ENCODE data around the gene PRDM16.
"Not testable (repeated sequence)": the region's sequence is repeated elsewhere in the genome, so short reads cannot be mapped to it uniquely, and the experiment has no call there.

The PRDM16 gene

DNA sequence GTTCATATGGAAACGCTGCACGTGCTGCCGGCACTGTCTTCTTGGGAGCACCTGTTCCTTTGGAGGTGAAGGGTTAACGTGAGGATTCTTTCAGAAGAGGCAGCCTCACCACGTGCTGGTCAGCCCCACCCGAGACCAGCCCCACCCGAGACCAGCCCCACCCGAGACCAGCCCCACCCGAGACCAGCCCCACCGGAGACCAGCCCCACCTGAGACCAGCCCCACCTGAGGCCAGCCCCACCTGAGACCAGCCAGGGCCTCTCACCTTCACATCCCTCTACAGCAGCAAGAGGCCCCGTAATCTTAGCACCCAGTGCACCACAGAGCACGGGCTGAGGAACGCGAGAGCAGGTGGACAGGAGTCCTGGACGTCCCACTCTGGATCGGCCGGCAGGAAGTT lies 18.0 kb downstream of the PRDM16 start:
- Histone ChIP-seq H3K9me3 (ENCODE audit: insufficient read depth, low read length, severe bottlenecking) (no peaks in the 10 kb centered on the region), H3K4me3 (ENCODE audit: low read depth in 1 of 2, low read length in 2 of 2) (no peak overlapping the region), H2AFZ (ENCODE audit: low read depth, low read length) (no peak overlapping the region), H3K27ac (ENCODE audit: low read length) (no peak overlapping the region), H4K20me1 (ENCODE audit: insufficient read depth, low read length) (peaks cover 4% of the 10 kb centered on the region; the same call in 1 of the 2 replicates), H3K4me2 (ENCODE audit: insufficient read depth, low read length) (no peak overlapping the region), H3K36me3 (ENCODE audit: insufficient read depth, low read length) (no peaks in the 10 kb centered on the region), H3K79me2 (ENCODE audit: insufficient read depth, low read length) (no peaks in the 10 kb centered on the region), H3K9ac (ENCODE audit: low read depth, low read length) (no peak overlapping the region), H3K27me3 (ENCODE audit: insufficient read depth, low read length, poor library complexity) (no peaks in the 10 kb centered on the region), H3K4me1 (ENCODE audit: insufficient read depth, low read length) (no peaks in the 10 kb centered on the region)
- ATAC-seq (ENCODE audit: insufficient read depth, low read depth) (no peak), DNase-seq (no peak)
- TF ChIP-seq, protein P1, sequence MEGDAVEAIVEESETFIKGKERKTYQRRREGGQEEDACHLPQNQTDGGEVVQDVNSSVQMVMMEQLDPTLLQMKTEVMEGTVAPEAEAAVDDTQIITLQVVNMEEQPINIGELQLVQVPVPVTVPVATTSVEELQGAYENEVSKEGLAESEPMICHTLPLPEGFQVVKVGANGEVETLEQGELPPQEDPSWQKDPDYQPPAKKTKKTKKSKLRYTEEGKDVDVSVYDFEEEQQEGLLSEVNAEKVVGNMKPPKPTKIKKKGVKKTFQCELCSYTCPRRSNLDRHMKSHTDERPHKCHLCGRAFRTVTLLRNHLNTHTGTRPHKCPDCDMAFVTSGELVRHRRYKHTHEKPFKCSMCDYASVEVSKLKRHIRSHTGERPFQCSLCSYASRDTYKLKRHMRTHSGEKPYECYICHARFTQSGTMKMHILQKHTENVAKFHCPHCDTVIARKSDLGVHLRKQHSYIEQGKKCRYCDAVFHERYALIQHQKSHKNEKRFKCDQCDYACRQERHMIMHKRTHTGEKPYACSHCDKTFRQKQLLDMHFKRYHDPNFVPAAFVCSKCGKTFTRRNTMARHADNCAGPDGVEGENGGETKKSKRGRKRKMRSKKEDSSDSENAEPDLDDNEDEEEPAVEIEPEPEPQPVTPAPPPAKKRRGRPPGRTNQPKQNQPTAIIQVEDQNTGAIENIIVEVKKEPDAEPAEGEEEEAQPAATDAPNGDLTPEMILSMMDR (IDR thresholded peaks at IDR 0.05; ENCODE audit: borderline replicate concordance, extremely low read depth, low read length, poor library complexity, severe bottlenecking) = no peak
- no peak for TF ChIP-seq EZH2 (IDR thresholded peaks at IDR 0.05; ENCODE audit: borderline replicate concordance, low read depth, low read length, severe bottlenecking)

DNA sequence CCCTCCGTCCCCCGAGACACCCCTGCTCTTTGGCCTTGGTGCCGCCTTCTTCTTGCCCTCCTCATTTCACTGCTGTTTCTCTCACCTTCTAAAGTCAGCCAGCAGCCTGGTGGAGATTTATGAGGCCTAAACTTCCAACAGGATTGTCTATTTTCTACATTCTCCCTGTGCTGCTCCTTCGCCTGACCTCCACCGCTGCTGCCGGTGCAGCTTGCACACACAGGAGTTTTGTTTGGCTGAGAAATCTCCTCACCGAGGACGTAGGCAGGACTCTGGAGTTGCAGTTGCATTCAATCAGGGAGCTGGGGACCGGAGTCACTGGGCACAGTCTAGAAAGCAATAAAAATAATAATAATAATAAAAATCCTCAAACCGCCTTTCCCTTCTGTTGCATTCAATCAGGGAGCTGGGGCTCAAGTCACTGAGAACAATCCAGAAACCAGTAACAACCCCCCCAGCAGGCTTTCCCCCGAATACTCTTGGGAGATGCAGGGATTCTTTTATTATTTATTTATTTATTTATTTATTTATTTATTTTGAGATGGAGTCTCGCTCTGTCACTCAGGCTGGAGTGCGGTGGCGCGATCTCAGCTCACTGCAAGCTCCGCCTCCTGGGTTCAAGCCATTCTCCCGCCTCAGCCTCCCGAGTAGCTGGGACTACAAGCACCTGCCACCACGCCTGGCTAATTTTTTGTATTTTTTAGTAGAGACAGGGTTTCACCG lies 19.1 kb downstream of the PRDM16 start:
- not testable (repeated sequence) for ATAC-seq (ENCODE audit: insufficient read depth, low read depth); H3K9ac ChIP-seq (ENCODE audit: low read depth, low read length); DNase-seq; H3K4me2 ChIP-seq (ENCODE audit: insufficient read depth, low read length); H3K36me3 ChIP-seq (ENCODE audit: insufficient read depth, low read length); H2AFZ ChIP-seq (ENCODE audit: low read depth, low read length); H3K4me1 ChIP-seq (ENCODE audit: insufficient read depth, low read length); H3K27ac ChIP-seq (ENCODE audit: low read length); H3K4me3 ChIP-seq (ENCODE audit: low read depth in 1 of 2, low read length in 2 of 2); H3K27me3 ChIP-seq (ENCODE audit: insufficient read depth, low read length, poor library complexity); H3K9me3 ChIP-seq (ENCODE audit: insufficient read depth, low read length, severe bottlenecking); H3K79me2 ChIP-seq (ENCODE audit: insufficient read depth, low read length)
- H4K20me1 ChIP-seq (ENCODE audit: insufficient read depth, low read length) = peaks cover 11% of the 10 kb centered on the region; the same call in 1 of the 2 replicates

DNA sequence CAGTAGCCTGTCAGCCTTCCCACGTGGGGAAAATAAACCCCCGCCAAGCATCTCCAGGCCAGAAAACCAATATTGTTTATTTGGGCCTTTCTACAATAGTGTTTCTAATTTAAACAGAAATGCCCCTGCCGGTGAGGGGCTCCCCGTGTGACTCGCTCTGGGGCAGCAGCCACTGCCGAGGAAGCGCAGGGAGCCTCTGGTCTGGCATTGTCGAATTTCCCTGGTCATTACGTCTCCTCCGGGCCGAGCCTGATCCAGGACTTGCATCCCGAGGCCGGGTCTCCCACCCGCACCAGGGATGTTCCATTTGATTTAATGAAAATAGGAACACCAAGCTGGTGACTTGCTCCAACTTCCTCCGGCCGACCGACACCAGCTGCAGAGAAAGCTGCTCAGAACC lies 20.5 kb downstream of the PRDM16 start:
- DNase-seq (no peak), ATAC-seq (ENCODE audit: insufficient read depth, low read depth) (no peak)
- no peaks in the 10 kb centered on the region for H3K36me3 ChIP-seq (ENCODE audit: insufficient read depth, low read length)
- no peaks in the 10 kb centered on the region for H3K27me3 ChIP-seq (ENCODE audit: insufficient read depth, low read length, poor library complexity)
- no peaks in the 10 kb centered on the region for H3K79me2 ChIP-seq (ENCODE audit: insufficient read depth, low read length)
- no peak overlapping the region for H2AFZ ChIP-seq (ENCODE audit: low read depth, low read length)
- no peak overlapping the region for H3K27ac ChIP-seq (ENCODE audit: low read length)
- no peak overlapping the region for H3K4me2 ChIP-seq (ENCODE audit: insufficient read depth, low read length)
- no peak overlapping the region for H3K9ac ChIP-seq (ENCODE audit: low read depth, low read length)
- peaks cover 13% of the 10 kb centered on the region for H4K20me1 ChIP-seq (ENCODE audit: insufficient read depth, low read length)
- TF ChIP-seq, protein P1 (IDR thresholded peaks at IDR 0.05; ENCODE audit: borderline replicate concordance, extremely low read depth, low read length, poor library complexity, severe bottlenecking) = no peak
- TF ChIP-seq EZH2 (IDR thresholded peaks at IDR 0.05; ENCODE audit: borderline replicate concordance, low read depth, low read length, severe bottlenecking) = no peak
- H3K9me3 ChIP-seq (ENCODE audit: insufficient read depth, low read length, severe bottlenecking) = no peaks in the 10 kb centered on the region
- H3K4me3 ChIP-seq (ENCODE audit: low read depth in 1 of 2, low read length in 2 of 2) = no peak overlapping the region
- no peaks in the 10 kb centered on the region for H3K4me1 ChIP-seq (ENCODE audit: insufficient read depth, low read length)

GRCh38 chr1:3091334-3091733 lies 22.3 kb downstream of the PRDM16 start:
- H3K4me3 ChIP-seq (ENCODE audit: low read depth in 1 of 2, low read length in 2 of 2) = no peak overlapping the region
- no peak overlapping the region for H2AFZ ChIP-seq (ENCODE audit: low read depth, low read length)
- H3K9me3 ChIP-seq (ENCODE audit: insufficient read depth, low read length, severe bottlenecking) = no peaks in the 10 kb centered on the region
- no peaks in the 10 kb centered on the region for H3K36me3 ChIP-seq (ENCODE audit: insufficient read depth, low read length)
- no peaks in the 10 kb centered on the region for H3K4me1 ChIP-seq (ENCODE audit: insufficient read depth, low read length)
- no peaks in the 10 kb centered on the region for H3K27me3 ChIP-seq (ENCODE audit: insufficient read depth, low read length, poor library complexity)
- no peak for DNase-seq
- H3K9ac ChIP-seq (ENCODE audit: low read depth, low read length) = no peak overlapping the region
- no peak overlapping the region for H3K27ac ChIP-seq (ENCODE audit: low read length)
- H3K4me2 ChIP-seq (ENCODE audit: insufficient read depth, low read length) = no peak overlapping the region
- ATAC-seq (ENCODE audit: insufficient read depth, low read depth) = no peak
- no peaks in the 10 kb centered on the region for H3K79me2 ChIP-seq (ENCODE audit: insufficient read depth, low read length)
- TF ChIP-seq, protein P1 (IDR thresholded peaks at IDR 0.05; ENCODE audit: borderline replicate concordance, extremely low read depth, low read length, poor library complexity, severe bottlenecking) = no peak
- peaks cover 13% of the 10 kb centered on the region; the same call in 1 of the 2 replicates for H4K20me1 ChIP-seq (ENCODE audit: insufficient read depth, low read length)
